Measurements from ENCODE around the gene MAP2K7.

The MAP2K7 gene

DNA sequence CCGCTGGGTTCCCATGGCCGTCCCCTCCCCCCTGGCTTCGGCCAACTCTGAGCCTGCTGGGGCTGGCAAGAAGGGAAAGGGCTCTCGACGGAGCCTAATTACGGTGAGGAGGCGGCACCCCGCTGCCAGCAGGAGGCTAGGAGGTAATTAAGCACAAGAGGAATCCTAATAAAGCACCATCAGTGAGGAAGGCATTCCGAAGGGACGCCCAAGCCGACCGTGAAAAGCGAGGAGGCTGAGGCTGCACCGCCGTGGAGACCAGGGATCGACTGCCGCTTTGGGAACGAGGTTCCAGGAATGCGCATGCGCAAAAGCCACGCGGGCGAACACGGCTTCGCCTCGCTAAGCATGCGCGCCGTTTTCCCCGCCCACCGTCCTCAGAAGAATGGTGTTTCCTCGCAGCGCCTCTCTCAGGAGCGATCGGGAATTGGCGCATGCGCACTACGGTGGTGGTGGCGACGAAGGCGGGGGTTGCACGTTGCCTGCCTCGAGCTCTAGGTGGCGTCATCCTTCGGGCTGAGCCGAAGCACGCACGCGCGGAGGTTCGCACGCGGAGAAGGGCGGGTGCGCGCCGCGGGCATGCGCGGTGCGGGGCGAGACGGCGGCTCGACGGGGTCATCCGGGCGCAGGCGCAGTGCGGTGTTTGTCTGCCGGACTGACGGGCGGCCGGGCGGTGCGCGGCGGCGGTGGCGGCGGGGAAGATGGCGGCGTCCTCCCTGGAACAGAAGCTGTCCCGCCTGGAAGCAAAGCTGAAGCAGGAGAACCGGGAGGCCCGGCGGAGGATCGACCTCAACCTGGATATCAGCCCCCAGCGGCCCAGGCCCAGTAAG is at the start of gene MAP2K7:
MAP2K7 (plus strand) TSS at position 634 of the 830 bp plus-strand sequence; CDS start at position 702, 68 bp downstream.
- TF ChIP-seq, protein P1, sequence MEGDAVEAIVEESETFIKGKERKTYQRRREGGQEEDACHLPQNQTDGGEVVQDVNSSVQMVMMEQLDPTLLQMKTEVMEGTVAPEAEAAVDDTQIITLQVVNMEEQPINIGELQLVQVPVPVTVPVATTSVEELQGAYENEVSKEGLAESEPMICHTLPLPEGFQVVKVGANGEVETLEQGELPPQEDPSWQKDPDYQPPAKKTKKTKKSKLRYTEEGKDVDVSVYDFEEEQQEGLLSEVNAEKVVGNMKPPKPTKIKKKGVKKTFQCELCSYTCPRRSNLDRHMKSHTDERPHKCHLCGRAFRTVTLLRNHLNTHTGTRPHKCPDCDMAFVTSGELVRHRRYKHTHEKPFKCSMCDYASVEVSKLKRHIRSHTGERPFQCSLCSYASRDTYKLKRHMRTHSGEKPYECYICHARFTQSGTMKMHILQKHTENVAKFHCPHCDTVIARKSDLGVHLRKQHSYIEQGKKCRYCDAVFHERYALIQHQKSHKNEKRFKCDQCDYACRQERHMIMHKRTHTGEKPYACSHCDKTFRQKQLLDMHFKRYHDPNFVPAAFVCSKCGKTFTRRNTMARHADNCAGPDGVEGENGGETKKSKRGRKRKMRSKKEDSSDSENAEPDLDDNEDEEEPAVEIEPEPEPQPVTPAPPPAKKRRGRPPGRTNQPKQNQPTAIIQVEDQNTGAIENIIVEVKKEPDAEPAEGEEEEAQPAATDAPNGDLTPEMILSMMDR (IDR thresholded peaks at IDR 0.05; ENCODE audit: control insufficient read depth, insufficient read depth, low read depth, low read length, missing control alignments), result peak; percentile 45
- DNase-seq (ENCODE audit: low read depth), result peak; percentile 94
- peak within 1 kb of the TSS; percentile 88 for H3K4me3 ChIP-seq (ENCODE audit: control insufficient read depth, low read depth, low read length)

DNA sequence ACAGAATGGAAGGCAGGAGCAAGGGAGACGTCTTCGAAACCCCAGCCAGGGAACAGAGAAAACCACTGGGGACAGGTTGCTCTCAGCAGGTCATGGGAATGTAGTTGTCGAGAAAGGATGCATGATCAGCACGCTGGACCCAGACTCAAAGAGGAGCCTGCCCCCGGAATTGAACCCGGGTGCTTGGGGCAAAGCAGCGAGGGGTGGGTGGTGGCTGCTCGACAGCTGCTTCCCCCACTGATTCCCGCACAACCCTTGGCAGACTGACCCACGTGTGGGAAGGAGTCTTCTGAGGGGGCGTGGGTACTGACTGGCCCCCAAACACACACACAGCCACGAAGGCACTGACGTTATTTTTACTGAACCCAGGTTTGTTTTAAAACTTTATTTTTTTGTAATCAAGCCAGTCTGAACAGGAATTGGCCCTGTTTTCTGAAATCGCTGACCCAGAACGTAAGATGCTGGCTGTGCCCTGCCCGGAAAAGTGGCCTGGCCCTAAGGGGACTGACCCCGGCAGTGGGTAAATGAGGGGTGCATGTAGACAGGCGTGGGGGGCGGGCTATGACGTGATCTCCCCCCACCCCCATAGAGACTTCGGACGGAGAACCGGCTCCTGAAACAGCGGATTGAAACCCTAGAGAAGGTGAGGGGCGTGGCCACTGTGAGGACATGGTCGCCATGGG is 48.1 kb upstream of the MAP2K7 start:
- no peak for DNase-seq (ENCODE audit: low read depth)
- TF ChIP-seq, protein P1 (IDR thresholded peaks at IDR 0.05; ENCODE audit: control insufficient read depth, insufficient read depth, low read depth, low read length, missing control alignments), result no peak

DNA sequence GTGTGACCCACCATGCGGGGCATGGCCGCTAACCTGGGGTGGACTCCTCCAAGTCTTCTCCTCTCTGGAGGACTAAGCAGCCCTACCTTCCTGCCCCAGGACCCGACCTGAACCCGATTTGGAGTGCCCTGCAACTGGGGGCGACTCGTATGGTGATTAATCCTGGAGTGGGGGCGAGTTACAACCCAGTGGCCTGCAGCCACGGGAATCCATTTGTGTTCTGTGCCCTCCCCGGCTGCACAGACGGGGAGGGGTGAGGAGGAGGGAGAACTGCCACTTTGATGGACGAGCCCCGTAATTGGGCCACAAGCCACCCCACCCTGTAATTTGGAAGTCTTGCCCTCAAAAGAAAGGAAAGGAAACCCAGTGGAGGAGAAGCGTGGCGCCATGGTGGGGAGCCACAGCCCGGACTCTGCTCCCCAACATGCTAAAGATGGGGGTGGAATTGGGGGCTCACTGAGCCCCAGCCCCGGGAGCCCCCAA is 47.5 kb upstream of the MAP2K7 start:
- TF ChIP-seq, protein P1 (IDR thresholded peaks at IDR 0.05; ENCODE audit: control insufficient read depth, insufficient read depth, low read depth, low read length, missing control alignments), result no peak
- H3K4me3 ChIP-seq (ENCODE audit: control insufficient read depth, low read depth, low read length), result no peak overlapping the region
- no peak for DNase-seq (ENCODE audit: low read depth)

More for the DNA sequence above, 48.1 kb upstream of the MAP2K7 start:
- no peak overlapping the region for H3K4me3 ChIP-seq (ENCODE audit: control insufficient read depth, low read depth, low read length)

DNA sequence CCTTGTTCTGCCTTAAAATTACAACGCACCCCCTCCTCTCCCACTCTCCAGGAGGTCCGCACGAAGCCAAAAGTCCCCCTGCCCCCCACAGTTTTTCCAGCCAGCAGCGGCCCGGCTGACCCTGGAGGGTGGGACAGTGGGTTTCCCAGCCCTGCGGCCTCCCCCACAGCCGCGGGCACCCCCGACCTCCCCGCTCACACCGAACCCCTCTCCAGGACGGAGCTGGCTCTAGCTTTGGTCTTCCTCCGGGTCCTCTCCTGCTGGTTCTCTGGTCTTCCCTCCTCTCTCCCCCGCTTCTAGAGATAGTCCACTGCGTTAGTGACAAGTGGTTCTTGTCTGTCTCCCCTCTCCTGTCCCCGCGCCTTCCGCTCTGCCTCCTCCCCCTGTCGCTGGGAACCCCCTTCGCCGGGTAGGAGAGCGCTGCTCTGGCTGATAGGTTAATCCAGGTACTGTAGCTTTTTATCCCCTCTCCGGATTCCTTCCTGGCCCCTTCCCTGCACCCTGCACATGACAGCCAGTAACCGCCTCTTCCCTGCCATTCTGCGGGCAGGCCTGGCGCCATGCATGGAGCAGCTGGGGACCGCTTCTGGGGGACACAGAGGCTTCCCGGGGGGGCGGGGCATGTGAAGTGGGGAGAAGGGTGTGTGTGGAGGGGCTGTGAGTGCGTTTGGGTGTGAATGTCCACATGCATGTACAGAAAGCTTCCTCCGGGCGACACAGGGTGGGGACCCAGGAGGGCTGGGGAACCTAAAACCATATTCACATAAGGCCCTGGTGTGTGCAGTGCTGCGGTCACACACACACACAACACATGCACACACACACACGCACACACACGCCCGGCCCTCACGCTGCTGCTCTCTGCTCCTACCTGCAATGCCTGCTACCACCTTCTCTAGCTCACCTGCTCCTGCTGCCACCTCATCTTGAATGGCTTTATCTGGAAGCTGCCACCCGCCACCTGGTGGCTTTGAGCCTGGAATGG is 46.7 kb upstream of the MAP2K7 start:
- no peak for DNase-seq (ENCODE audit: low read depth)
- no peak overlapping the region for H3K4me3 ChIP-seq (ENCODE audit: control insufficient read depth, low read depth, low read length)
- TF ChIP-seq, protein P1 (IDR thresholded peaks at IDR 0.05; ENCODE audit: control insufficient read depth, insufficient read depth, low read depth, low read length, missing control alignments), result no peak

DNA sequence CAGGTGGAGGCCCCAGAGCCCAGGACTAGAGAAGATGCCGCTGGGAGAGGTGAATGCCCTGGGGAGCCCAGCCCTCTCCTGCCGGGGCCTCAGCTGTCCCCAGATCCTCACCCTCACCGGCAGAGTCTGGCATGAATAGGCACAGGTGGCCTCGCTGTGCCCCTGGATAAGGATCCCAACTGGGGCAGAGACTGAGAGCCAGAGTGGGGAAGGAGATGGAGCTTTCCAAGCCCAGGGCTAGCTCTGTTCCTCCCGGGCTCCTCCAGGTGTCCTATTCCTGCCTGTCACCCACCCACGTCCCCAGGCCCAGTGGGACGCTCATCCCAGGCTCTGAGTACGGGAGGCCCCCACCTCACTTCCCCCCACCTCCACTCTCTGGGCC is 46.0 kb upstream of the MAP2K7 start:
- H3K4me3 ChIP-seq (ENCODE audit: control insufficient read depth, low read depth, low read length), result no peak overlapping the region
- DNase-seq (ENCODE audit: low read depth), result no peak
- TF ChIP-seq, protein P1 (IDR thresholded peaks at IDR 0.05; ENCODE audit: control insufficient read depth, insufficient read depth, low read depth, low read length, missing control alignments), result no peak

Measured in AG09309 (cell line).